ENCODE results near the gene AMER1.

The AMER1 gene

DNA sequence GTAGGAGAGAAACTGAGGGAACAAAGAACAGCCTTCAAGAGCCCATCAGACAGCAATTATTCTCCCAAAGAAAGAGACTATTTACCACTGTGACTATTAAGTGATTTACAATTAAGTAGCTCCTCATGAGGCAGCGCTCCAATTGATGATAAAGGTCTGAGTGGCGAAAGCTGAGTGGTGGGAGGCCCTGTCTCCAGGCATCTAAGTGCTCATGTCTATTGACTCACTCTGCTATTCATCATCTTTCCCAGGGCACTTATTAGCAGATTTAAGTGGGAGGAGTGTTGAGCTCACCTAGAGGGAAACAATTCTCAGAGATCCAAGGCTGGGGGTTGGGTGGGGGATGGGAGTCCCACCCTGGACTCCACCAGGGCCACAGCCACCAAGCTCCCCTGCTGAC lies 23.3 kb downstream of the AMER1 start:
- DNase-seq = no peak

DNA sequence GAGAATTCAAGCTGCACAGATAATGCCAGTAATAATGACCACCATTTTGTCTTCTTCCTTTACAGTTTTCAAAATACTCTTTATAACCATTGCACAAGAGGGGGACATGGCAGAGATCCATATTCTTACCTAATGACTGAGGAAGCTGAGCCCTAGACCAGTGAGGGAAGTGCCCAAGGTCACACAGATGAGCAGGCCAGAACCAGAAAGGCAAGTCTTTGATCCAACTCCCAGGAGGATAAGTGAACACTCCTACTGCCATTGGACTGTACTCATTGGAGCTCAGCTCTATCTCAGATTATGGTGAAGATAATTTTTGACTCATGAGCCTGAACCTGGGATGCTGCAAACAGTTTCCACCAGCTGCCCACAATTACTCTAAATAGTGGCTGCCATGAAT lies 28.6 kb downstream of the AMER1 start:
- DNase-seq = no peak

DNA sequence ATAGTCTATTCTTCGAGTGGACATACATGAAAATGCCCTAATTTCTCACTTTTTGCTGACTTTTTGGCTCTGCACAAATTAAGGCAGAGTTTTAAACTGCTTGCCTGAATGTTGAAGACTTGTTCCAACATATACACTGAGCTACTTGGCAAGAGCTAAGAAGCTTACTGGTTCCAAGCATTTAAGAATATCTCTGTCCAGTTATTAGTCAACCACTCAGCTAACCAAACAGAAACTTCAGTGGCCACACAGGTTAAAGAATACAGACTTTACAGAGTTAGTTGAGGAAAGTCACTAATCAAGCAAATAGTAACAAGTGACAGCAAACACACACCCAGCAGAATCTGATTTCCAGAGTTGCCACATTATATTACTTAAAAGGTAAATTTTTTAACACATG lies 35.5 kb downstream of the AMER1 start:
- no peak for DNase-seq

DNA sequence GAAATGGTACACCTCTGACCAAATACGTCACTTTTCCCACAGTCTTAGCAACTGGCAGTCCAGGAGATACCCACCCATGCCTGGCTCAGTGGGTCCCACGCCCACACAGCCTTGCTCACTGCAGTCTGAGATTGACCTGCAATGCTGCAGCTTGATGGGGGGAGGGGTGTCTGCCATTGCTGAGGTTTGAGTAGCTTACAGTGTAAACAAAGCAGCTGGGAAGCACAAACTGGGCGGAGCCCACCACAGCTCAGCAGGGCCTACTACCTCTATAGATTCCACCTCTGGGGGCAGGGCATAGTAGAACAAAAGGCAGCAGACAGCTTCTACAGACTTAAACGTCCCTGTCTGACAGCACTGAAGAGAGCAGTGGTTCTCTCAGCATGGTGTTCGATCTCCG lies 52.7 kb downstream of the AMER1 start:
- no peak for DNase-seq

DNA sequence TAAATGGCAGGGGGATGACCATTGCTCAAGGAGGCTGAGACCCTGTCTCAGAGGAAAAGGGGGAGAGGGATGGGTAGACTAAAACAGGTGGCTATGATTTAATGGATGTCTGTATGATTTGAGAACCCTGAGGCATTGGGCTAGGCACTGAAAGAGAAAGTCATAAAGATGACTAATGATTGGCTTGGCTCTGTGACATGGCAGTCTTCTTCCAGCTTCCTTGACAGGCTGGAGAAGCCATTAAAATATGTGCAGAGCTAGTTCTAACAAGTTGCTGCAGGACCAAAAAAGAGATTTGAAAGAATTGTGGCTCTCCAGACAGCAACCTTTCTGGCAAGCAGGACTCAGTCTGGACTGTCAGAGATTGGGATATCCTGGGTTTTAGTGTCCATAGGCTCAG lies 53.6 kb downstream of the AMER1 start:
- DNase-seq = no peak

DNA sequence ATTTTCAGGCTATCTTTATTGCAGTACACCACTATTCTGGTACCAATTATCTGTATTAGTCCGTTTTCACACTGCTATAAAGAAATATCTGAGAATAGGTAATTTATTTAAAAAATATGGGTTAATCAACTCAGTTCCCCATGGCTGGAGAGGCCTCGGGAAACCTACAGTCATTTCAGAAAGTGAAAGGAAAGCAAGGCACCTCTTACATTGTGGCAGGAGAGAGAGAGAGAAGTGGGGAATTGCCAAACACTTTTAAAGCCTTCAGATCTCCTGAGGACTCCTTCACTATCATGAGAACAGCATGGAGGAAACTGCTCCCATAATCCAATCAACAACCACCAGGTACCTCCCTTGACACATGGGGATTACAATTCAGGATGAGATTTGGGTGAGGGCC lies 54.7 kb downstream of the AMER1 start:
- no peak for DNase-seq
